Mucosa of gallbladder (tissue), 1 donor: ENCODE measurements around the gene POU2F3. TPM values are rescaled to one million over a fixed set of nuclear protein-coding genes. Genes with fewer than 3 reads are reported as not detected.
A peak's percentile ranks its signal among the peaks of the same experiment; 100 is the strongest.

Source experiments
- DNase-seq: peaks from one replicate; pipeline ENCODE4 v3.0.0-alpha.2; 2020; ENCODE audit warnings: low spot score
- total RNA-seq: library from RNA; stranded (reverse); gene quantifications from one replicate; pipeline ENCODE4 v1.2.1, GENCODE V29; 2021
- donor health status: DM: no; HTN: no; CAD: no.

Gene POU2F3
- 6.5 TPM for total RNA-seq

- no peak for DNase-seq
These were observed at the start of gene POU2F3 for GRCh38 chr11:120239713-120240640. Gene POU2F3 (plus strand): TSS chr11:120240140. CDS start chr11:120240344, 204 bp downstream.

- DNase-seq, result no peak
These were observed 48.9 kb upstream of the POU2F3 start for GRCh38 chr11:120191058-120191457.

DNA sequence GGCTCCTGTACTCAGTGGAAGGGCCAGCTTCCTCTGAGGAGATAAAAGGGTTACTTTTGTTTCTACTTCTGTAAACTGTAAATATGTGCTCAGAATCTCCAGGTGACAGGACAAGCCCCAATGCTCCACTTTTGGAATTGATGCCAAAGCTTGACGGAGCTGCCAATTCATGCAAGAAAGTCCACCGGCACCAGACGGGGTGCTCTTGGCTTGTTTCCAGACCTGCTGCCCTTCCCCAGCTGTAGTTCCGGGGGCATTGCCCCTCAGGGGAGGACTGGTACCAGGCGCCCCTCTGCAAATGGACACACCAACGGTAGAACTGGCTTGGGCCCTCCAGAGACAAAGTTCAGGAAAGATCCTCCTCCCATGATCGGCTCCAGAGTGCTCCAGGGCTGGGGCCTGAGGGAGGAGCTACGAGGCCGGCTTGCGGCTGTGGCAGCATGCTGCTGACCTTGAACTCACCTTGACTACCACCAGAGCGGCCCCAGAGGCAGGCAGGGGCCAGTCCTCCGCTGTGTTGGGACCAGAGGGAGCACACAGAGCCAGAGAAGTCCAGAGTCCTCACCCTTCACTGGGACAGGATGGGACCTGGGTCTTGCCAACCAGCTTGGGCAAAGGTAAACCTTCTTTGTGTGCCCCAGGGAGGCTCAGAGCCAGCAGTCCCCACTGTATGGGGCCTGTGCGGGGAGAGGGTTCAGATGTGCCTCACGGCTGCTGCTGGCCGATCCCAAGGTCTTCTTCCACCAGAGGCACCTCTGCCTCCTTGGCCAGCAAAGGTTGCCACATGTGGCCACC, 46.9 kb upstream of the POU2F3 start:
- peak; percentile 34 for DNase-seq

- DNase-seq, result no peak
These were observed 45.8 kb upstream of the POU2F3 start for GRCh38 chr11:120194166-120194565.

DNA sequence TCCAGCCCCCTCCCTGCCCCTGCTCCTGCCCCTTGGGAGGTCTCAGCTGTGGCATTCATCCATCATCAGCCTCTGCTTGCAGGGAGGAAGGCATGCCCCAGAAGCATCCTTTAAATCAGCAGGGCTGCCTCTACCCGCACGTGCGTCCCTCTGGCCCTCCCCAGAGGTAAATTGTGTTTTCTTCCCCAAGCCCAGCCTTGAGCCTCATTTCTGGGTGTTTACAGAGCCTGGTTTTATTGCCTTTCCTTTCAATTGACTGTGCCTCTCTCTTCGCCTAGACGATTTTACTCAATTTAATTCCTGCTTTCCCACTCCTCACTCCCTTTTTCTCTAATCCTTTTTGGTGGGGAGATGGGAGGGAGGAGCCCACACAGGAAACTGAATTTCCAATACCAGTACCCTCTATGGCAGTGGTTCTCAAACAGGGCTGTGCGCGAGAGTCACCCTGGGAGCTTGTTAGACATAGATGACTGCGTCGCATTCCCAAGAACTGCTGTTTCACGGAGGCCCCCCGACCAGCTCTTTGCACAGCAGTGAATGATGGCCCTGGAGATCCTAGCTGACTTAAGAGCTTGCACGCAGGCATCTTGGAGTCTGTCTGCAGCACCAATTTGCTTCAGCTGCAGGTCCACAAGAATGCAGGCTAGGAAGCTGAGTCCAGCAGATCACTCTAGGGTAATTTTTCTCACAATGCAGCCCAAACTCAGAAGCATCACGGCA, 44.2 kb upstream of the POU2F3 start:
- no peak for DNase-seq

DNA sequence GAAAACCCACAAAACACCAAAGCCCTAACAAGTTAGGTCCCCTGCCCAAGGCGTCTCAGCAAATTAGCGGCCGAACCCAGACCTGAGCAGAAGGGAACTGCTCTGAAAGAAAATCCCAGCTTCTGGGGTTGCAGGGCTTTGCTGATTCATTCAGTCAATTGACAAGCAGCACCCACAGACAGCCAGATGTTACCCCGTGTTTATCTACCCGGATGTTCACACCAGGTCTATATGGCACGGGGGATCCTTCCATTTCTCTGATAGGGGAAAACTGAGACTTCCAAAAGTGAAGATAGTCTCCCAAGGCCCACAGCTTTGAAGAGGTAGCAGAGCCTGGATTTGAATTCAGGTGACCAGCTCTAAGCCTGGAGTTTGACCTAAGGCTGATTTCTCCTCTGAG, 43.1 kb upstream of the POU2F3 start:
- DNase-seq, result no peak

DNA sequence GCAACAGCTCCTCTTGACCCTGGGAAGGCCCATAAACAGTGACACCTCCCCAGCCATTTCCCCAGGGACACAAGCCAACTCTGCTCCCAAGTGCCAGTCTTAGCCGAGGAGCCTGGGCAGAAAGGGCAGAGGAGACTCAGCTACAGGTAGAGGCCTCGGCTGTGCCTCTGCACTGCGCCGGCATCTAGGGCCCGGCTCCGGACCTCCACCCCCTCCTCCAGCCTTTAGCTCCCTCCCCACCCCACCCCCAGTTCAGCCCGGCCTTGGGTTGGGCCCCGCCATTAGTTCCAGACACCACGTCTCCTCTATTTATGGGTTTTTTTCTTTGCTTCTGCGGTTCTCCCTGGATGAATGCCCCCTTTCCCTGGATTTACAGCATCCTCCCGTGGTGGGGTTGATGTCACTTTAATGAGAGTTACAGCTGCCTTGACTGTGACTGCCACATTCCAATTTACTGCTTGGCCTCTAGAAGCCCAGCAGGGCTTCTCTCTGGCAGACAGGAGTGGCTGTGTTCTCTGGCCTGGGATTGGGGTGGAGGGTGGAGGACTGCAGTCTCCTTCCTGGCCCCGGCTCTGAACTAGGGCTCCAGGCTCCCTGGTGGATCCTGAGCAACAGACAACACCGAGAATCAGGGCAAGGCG, 42.6 kb upstream of the POU2F3 start:
- DNase-seq, result no peak

DNA sequence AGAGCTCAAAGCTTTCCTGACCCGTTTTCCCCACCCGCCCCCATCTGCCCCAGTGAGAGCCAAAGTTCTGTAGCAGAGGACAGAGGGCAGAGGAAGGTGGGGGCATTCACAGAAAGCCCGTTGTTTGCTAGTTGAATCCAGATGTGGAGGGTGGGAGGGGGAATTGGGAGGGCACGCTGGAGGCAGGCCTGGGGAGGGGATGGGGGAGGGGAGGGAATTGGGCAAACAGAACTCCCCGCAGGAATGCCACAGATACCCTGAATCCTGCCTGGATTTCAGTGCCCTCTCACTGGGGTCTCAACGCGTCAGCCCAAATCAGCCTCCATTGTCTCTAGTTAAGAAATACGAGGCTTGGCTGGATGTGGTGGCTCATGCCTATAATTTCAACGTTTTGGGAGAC, 42.0 kb upstream of the POU2F3 start:
- DNase-seq, result no peak

- DNase-seq, result no peak
These were observed 41.5 kb upstream of the POU2F3 start for GRCh38 chr11:120198403-120198786.

DNA sequence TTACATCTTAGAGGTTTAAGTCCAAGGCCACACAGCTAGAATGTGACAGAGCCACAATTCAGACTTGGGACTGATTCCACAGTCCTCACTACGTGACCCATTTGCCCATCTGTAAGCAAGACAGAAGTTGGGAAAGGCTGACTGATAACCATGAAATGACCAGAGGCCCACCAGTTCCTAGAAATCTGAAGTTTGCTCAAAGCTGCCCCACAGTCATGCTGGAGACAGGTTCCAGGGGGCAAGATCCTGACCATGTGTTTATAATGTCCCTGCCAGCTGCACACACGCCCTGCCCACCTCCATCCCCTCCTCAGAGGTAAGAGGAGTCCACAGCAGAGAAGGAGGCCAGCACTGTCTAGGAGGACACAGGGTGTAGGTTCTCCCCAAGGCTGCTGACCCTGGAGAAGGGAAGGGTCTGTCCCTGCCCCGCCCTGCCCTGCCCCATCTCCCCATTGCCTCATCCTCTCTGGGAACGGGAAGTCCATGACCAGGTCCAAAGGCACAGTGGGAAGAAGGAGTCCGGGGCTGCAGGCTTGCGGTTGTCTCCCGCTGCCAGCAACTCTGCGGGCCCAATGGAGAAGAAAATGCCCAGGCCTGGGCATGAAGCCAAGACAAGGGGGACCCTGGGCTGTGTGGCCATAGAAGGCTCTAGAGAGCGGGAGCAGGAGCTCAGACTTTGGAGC, 41.0 kb upstream of the POU2F3 start:
- no peak for DNase-seq

DNA sequence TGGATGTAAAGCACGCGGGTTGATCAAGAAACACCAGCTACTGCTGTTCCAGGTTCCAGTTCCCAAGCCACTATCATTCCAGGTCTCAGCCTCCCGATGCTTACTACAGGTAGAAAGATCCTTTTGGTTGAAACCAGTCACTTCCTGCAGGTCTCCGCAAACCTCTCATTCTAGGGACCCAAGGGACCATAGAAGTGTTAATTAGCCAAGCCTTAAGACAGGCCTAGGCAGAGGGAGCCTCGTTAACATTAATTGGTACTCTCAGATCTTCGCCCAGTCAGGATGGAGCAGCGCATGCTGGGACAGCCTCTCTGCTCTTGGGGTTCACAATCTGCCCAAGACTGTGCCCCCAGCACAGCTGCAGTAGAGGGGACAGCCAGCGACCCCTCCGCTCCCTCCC, 40.3 kb upstream of the POU2F3 start:
- DNase-seq, result no peak

- DNase-seq, result no peak
These were observed 39.3 kb upstream of the POU2F3 start for GRCh38 chr11:120200677-120201076.

GRCh38 chr11:120201653-120202052, 38.3 kb upstream of the POU2F3 start:
- DNase-seq, result no peak

GRCh38 chr11:120203626-120204025, 36.3 kb upstream of the POU2F3 start:
- DNase-seq, result no peak

DNA sequence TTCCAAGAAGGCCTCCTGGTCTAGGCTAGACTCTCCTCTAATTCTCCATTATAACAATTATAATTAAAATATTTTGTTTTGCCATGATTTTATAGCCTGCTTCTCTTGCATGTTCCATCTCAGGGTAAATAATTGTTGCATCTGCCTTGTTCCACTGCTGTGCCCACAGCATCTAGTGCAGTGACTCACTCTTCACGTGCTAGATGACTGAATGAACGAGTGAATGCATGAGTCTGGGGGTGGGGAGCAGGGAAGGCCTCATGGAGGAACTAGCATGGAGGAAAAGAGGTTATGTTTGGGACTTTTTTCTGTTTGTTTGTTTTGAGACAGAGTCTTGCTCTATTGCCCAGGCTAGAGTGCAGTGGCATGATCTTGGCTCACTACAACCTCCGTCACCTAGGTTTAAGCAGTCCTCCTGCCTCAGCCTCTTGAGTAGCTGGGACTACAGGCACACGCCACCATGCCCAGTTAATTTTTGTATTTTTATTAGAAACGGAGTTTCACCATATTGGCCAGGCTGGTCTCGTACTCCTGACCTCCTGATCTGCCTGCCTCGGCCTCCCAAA, 34.3 kb upstream of the POU2F3 start:
- DNase-seq, result no peak

DNA sequence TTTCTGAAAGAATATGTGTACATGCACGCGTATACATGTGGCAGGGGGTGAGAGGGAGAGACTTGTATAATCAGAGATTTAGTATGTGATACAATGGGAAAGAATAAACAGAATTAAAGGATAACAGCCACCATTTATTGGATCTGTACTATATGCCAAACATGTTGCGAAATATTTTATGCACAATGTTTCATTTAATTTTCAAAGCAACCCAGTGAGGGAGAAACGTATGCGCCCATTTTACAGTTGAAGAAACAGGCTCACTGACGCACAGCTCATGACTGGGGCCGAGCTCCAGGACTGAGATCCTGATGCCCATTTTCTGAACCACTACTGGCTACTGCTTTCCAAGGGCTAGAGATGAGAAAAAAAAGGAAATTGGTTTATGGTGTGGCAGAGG, 32.4 kb upstream of the POU2F3 start:
- DNase-seq, result no peak

- no peak for DNase-seq
These were observed 31.9 kb upstream of the POU2F3 start for GRCh38 chr11:120208001-120208441.

DNA sequence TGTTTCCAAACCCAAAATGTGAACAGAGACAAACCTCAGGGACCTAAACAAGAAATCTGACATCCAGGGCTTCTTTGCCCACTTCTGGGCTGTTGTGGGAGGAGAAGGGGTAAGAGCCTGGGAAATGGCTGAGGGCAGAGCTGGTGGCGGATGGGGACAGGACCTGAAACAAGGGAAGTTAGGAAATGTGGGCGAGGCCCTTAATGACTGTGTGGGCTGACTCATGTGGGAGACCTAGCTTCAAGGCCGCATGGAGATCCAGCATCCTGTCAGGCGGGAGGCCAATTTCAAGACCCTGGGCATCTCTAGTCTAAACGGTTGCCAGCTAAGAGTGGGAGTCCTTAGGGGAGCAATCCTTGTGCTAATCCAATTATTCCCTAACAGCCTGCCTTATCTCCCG, 31.2 kb upstream of the POU2F3 start:
- no peak for DNase-seq

- DNase-seq, result no peak
These were observed 30.0 kb upstream of the POU2F3 start for GRCh38 chr11:120209746-120210625.
